ENCODE measurements around the gene BTK. TPM values are rescaled to one million over a fixed set of nuclear protein-coding genes. Genes with fewer than 3 reads are reported as not detected.

Gene BTK
- total and polyA plus RNA-seq, 9 of the 15 experiments (the other 6 are each of a cell fraction or from before 2014, with no cell fraction given) = 14.9 to 93.4 (median 65.2) TPM

DNA sequence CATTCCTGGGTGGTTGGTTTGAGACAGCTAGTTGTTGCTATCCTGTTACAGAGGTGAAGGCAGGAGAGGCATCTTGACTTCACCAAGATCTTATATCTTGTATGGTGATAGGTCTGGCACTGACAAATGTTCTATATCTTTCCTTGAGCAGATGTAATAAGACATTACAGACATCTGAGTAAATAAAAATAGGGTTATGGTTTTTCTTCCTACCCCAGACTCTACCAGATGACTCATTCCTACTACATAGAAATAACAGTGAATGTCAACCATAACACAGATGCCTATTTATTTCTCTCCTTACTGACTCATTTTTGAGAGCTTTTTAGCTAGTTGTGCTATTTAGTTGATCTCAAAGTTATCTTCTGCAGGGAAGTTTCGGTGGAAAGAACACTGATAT is 43.9 kb upstream of the BTK start (continued):
- TF ChIP-seq DPF2 (IDR thresholded peaks at IDR 0.05) (no peak), MYNN (IDR thresholded peaks at IDR 0.05) (no peak), MYNN (CRISPR knock-in tag; IDR thresholded peaks at IDR 0.05) (no peak), ZNF79 (CRISPR knock-in tag; IDR thresholded peaks at IDR 0.05; ENCODE audit: low read depth) (no peak), TCF3 (CRISPR knock-in tag; IDR thresholded peaks at IDR 0.05) (no peak)
- TF ChIP-seq, protein P1, sequence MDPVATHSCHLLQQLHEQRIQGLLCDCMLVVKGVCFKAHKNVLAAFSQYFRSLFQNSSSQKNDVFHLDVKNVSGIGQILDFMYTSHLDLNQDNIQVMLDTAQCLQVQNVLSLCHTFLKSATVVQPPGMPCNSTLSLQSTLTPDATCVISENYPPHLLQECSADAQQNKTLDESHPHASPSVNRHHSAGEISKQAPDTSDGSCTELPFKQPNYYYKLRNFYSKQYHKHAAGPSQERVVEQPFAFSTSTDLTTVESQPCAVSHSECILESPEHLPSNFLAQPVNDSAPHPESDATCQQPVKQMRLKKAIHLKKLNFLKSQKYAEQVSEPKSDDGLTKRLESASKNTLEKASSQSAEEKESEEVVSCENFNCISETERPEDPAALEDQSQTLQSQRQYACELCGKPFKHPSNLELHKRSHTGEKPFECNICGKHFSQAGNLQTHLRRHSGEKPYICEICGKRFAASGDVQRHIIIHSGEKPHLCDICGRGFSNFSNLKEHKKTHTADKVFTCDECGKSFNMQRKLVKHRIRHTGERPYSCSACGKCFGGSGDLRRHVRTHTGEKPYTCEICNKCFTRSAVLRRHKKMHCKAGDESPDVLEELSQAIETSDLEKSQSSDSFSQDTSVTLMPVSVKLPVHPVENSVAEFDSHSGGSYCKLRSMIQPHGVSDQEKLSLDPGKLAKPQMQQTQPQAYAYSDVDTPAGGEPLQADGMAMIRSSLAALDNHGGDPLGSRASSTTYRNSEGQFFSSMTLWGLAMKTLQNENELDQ (CRISPR knock-in tag; IDR thresholded peaks at IDR 0.05; ENCODE audit: borderline replicate concordance) = no peak

DNA sequence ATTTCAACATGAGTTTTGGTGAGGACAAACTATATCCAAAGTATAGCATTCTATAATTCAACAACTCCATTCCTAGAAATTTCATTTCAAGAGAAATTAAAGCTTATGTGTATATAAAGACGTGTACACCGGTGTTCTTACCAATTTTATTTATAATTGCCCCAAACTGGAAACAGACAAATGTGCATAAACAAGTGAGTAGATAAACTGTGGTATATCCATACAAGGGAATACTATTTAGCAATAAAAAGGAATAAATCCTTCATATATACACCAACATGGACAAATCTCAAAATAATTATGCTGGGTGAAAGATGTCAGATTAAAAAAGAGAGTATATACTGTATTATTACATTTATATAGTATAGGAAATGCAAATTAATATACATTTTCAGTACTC is 42.0 kb upstream of the BTK start:
- H3K9ac ChIP-seq (ENCODE audit: insufficient read depth in 1 of 2, low read depth in 2 of 2, low read length in 2 of 2) = no peak overlapping the region
- no peaks in the 10 kb centered on the region for H4K20me1 ChIP-seq (replicated peaks; ENCODE audit: control insufficient read depth, insufficient read depth, low read length)
- WGBS (ENCODE audit: insufficient coverage, low coverage, missing lambda C conversion rate) = 0% methylated on average over 2 of the region's 2 CpGs
- intact Hi-C loops (cut with micrococcal nuclease) (no loop called here), in situ Hi-C loops (cut with MboI) (no loop called here)
- POLR2A ChIA-PET = no interaction called here
- H3K27me3 ChIP-seq (ENCODE audit: control insufficient read depth in 2 of 2, insufficient read depth in 2 of 2, low read length in 2 of 2) = no peaks in the 10 kb centered on the region
- no peaks in the 10 kb centered on the region for H3K4me1 ChIP-seq (replicated peaks in 1 of 2; ENCODE audit: control insufficient read depth in 2 of 2, insufficient read depth in 2 of 2, low read length in 2 of 2)
- H3K36me3 ChIP-seq (ENCODE audit: control insufficient read depth, insufficient read depth, low read length) = no peaks in the 10 kb centered on the region
- no peaks in the 10 kb centered on the region; the same call in 1 of the 2 replicates for H3K9me3 ChIP-seq (replicated peaks; ENCODE audit: control insufficient read depth, insufficient read depth, low read depth, low read length)
- no peak for DNase-seq (ENCODE audit: extremely low read depth in 1 of 4, low spot score in 3 of 4)
- no peak overlapping the region for H3K4me2 ChIP-seq (ENCODE audit: insufficient read depth, low read length)
- no peak overlapping the region for H2AFZ ChIP-seq (ENCODE audit: low read depth, low read length)
- no peak overlapping the region for H3K4me3 ChIP-seq
- ATAC-seq = no peak
- no peak for FAIRE-seq
- no peaks in the 10 kb centered on the region for H3K79me2 ChIP-seq (ENCODE audit: control insufficient read depth, insufficient read depth, low read length)
- no TSS peak for BruUV-seq (replicated peaks)
- H3K9me1 ChIP-seq (ENCODE audit: control insufficient read depth, insufficient read depth, low read length) = no peaks in the 10 kb centered on the region
- CTCF ChIA-PET (ENCODE audit: low intra/inter-chr PET ratio) = no interaction called here
- H3K27ac ChIP-seq (ENCODE audit: extremely low read depth, low read depth, low read length) = no peak overlapping the region
- TF ChIP-seq ZNF311 (CRISPR knock-in tag; IDR thresholded peaks at IDR 0.05) (no peak), KLF10 (CRISPR knock-in tag; IDR thresholded peaks at IDR 0.05) (no peak), SRSF3 (IDR thresholded peaks at IDR 0.05; ENCODE audit: insufficient read depth, low read length) (no peak), WHSC1 (IDR thresholded peaks at IDR 0.05; ENCODE audit: low read length) (no peak), SOX6 (IDR thresholded peaks at IDR 0.05) (no peak), ZBTB7A (IDR thresholded peaks at IDR 0.05; ENCODE audit: borderline replicate concordance, control insufficient read depth, low read depth, low read length) (no peak), HCFC1 (IDR thresholded peaks at IDR 0.05; ENCODE audit: low read depth, low read length) (no peak)
- TF ChIP-seq, protein P2, sequence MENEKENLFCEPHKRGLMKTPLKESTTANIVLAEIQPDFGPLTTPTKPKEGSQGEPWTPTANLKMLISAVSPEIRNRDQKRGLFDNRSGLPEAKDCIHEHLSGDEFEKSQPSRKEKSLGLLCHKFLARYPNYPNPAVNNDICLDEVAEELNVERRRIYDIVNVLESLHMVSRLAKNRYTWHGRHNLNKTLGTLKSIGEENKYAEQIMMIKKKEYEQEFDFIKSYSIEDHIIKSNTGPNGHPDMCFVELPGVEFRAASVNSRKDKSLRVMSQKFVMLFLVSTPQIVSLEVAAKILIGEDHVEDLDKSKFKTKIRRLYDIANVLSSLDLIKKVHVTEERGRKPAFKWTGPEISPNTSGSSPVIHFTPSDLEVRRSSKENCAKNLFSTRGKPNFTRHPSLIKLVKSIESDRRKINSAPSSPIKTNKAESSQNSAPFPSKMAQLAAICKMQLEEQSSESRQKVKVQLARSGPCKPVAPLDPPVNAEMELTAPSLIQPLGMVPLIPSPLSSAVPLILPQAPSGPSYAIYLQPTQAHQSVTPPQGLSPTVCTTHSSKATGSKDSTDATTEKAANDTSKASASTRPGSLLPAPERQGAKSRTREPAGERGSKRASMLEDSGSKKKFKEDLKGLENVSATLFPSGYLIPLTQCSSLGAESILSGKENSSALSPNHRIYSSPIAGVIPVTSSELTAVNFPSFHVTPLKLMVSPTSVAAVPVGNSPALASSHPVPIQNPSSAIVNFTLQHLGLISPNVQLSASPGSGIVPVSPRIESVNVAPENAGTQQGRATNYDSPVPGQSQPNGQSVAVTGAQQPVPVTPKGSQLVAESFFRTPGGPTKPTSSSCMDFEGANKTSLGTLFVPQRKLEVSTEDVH (IDR thresholded peaks at IDR 0.05; ENCODE audit: low read depth, partially characterized antibody) = no peak
- TF ChIP-seq, protein P3, sequence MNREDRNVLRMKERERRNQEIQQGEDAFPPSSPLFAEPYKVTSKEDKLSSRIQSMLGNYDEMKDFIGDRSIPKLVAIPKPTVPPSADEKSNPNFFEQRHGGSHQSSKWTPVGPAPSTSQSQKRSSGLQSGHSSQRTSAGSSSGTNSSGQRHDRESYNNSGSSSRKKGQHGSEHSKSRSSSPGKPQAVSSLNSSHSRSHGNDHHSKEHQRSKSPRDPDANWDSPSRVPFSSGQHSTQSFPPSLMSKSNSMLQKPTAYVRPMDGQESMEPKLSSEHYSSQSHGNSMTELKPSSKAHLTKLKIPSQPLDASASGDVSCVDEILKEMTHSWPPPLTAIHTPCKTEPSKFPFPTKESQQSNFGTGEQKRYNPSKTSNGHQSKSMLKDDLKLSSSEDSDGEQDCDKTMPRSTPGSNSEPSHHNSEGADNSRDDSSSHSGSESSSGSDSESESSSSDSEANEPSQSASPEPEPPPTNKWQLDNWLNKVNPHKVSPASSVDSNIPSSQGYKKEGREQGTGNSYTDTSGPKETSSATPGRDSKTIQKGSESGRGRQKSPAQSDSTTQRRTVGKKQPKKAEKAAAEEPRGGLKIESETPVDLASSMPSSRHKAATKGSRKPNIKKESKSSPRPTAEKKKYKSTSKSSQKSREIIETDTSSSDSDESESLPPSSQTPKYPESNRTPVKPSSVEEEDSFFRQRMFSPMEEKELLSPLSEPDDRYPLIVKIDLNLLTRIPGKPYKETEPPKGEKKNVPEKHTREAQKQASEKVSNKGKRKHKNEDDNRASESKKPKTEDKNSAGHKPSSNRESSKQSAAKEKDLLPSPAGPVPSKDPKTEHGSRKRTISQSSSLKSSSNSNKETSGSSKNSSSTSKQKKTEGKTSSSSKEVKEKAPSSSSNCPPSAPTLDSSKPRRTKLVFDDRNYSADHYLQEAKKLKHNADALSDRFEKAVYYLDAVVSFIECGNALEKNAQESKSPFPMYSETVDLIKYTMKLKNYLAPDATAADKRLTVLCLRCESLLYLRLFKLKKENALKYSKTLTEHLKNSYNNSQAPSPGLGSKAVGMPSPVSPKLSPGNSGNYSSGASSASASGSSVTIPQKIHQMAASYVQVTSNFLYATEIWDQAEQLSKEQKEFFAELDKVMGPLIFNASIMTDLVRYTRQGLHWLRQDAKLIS (CRISPR knock-in tag; IDR thresholded peaks at IDR 0.05) = no peak
